Measurements from ENCODE around the gene TLE2. TPM values are rescaled to one million over a fixed set of nuclear protein-coding genes. Genes with fewer than 3 reads are reported as not detected.

Gene TLE2
- 10 to 100 TPM; 26.8 to 32.4 (median 27.5) TPM for polyA plus RNA-seq (ENCODE audit: insufficient read length in 3 of 3)

- DNase-seq (ENCODE audit: low read depth in 3 of 3, low spot score in 2 of 3): no peak
Measured at GRCh38 chr19:3029065-3029923, at the start of gene TLE2. Gene TLE2, minus strand, starts transcription at chr19:3029280. Its CDS starts 376 bp downstream, at chr19:3028904.

DNA sequence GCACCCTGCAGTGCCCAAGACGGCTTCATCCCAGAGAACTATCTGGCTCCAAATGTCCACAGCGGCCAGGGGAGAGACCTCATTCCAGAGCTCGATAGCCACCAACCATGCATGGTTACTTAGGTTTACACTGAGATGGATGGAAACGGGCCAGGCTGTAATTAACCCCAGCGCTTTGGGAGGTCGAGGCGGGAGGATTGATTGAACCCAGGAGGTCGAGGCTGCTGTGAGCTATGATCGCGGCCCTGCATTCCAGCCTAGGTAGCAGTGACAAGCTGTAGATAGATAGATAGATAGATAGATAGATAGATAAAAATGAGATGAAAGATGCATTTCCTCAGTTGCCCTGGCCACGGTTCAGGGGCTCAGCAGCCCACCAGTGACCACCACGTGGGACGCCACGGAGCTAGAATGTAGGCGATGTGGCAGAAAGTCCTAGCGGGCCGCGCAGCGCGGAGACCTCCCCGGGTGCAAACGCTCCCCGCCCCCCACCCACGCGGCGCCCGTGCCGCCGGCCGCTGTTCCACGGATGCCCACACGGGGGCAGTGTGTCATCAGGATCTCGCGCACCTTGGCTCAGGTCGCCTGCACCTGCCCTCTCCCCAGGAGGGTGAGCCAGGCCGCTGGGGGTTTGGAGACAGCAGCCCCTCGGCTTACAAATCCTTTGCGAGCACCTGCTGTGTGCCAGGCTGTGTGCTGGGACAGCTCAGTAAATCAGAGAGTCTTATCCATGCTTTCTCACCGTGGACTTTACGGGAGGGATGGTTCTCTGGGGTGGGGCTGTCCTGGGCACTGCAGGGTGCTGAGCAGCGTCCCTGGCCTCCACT is 46.7 kb upstream of the TLE2 start:
- DNase-seq (ENCODE audit: low read depth in 3 of 3, low spot score in 2 of 3): no peak

DNA sequence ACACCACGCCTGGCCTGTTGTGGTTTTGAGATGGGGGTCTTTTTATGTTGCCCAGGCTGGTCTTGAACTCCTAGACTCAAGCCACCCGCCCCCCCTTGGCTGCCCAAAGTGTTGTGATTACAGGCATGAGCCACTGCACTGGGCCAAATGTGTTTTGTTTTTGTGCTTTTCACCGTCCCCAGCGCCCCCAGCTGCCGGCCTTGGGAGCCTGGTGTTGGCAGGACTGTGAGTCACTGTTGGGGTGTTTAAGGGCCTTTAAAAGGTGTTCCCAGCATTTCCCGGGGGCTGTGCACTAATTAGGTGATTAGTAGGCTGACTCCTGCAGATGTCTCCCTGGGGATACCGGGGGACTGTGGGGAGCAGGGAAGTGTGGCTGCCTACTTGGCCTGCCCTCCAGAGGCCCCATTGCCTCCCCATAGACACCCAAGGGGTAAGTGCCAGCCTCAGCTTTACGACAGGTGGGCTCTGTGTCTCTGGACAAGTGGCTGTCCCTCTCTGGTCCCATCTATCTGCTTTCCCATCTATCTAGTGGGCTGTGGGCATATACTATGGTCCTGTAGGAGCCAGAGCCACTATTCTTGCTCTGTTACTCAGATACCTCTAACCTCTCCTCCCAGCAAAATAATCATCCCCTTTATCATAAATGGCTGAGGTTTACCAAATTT is 45.0 kb upstream of the TLE2 start:
- no peak for DNase-seq (ENCODE audit: low read depth in 3 of 3, low spot score in 2 of 3)

- peak; percentile 78 to 86 (median 83) for DNase-seq (ENCODE audit: low read depth in 3 of 3, low spot score in 2 of 3)
Measured at GRCh38 chr19:3073159-3073563, 44.1 kb upstream of the TLE2 start.

- DNase-seq (ENCODE audit: low read depth in 3 of 3, low spot score in 2 of 3): no peak
Measured at GRCh38 chr19:3071768-3072167, 42.7 kb upstream of the TLE2 start.

DNA sequence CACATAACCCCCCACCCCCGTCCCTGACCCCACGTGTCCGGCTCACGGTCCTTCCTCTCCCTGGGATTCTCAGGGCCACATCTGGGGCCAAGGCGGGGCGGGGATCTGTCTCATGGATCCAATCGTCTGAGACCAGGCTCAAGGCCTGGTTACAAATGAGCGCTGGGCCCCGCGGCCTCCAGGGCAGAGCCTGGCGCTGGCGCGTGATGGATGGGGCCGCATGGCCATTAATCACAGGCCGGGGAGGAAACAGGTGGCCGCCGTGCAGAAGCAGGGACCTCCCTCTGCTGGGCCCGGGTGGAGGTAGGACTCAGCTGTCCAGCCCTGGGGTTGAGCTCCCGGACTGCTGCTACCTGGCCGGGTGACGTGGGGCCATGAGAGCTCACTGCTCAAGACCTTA is 39.0 kb upstream of the TLE2 start:
- peak in 1 of 3 donors; percentile 71 for DNase-seq (ENCODE audit: low read depth in 3 of 3, low spot score in 2 of 3)

DNA sequence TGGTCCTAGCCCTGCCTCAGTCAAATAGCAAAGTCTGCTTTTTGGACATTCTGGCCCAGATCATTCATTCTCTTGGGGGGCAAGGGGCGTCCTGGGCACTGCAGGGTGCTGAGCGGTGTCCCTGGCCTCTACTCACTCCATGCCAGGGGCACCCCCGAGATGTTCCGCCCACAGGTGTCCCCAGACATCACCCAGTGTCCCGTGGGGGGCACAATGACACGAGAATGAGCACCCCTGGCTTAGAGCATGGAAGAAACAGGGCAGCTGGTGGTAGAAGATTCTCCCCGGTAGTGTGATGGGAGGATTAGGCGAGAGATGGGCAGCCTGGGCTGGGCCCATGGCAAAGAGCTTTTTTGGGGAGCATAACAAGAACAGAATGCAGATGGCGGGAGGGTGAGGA is 38.5 kb upstream of the TLE2 start:
- DNase-seq (ENCODE audit: low read depth in 3 of 3, low spot score in 2 of 3): no peak

- DNase-seq (ENCODE audit: low read depth in 3 of 3, low spot score in 2 of 3): no peak
Measured at GRCh38 chr19:3066482-3067049, 37.5 kb upstream of the TLE2 start.

- no peak for DNase-seq (ENCODE audit: low read depth in 3 of 3, low spot score in 2 of 3)
Measured at GRCh38 chr19:3065675-3066357, 36.7 kb upstream of the TLE2 start.

GRCh38 chr19:3064011-3064330 is 34.9 kb upstream of the TLE2 start:
- DNase-seq (ENCODE audit: low read depth in 3 of 3, low spot score in 2 of 3): no peak

GRCh38 chr19:3062165-3063105 is 33.4 kb upstream of the TLE2 start, which contains the start of gene TLE5:
Gene TLE5, minus strand, starts transcription at chr19:3062495. Its CDS starts 295 bp downstream, at chr19:3062200.
- DNase-seq (ENCODE audit: low read depth in 3 of 3, low spot score in 2 of 3): no peak

DNA sequence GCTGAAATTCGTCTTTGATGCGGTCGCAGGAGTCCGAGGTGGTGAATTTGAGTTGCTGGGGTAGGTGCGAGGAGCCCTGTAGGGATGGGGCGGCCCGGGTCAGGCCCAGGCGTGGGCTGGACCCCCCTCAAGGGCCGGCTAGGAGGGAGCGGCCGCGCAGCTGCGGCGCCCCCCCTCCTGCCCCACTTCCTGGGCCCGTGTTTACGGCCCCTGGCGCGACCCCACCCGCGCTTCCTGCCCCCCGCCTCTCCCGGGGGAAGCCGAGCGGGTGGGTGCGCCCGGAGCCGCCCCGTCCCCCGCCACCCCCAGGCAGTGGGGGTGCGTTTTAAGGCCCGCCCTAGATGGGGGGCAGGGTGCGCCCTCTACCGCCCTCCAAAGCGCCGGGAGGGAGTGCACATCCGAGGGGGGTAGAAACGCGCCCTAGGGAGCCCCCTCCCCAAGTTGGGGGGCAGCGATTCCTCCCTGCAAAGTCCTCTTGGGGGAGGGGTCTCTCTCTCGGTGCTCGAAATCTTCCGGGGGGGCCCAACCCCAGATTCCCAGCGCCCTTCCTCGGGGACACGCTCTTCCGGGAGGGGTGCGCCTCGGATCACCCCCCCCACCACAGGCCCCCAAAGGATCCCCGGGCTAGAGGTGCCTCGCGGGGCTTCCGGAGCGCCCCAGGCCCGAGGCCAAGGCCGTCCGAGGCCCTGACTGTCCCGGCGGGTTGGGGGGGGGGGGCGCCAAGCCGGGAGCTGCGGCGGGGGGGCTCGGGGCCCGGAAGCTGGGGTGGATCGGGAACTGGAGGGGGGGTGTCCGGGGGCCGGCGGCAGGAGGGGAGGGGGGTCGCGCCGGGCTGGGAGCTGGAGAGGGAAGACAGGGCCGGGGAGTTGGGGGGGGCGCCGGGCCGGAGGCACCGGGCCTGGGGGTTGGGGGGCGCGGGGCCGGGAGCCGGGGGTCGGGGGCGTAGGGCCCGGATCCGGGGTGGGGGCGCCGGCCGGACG is 32.4 kb upstream of the TLE2 start:
- no peak for DNase-seq (ENCODE audit: low read depth in 3 of 3, low spot score in 2 of 3)

GRCh38 chr19:3060857-3061181 is 31.7 kb upstream of the TLE2 start:
- DNase-seq (ENCODE audit: low read depth in 3 of 3, low spot score in 2 of 3): no peak

GRCh38 chr19:3059653-3060052 is 30.6 kb upstream of the TLE2 start:
- no peak for DNase-seq (ENCODE audit: low read depth in 3 of 3, low spot score in 2 of 3)

GRCh38 chr19:3058821-3059314 is 29.8 kb upstream of the TLE2 start:
- DNase-seq (ENCODE audit: low read depth in 3 of 3, low spot score in 2 of 3): no peak

DNA sequence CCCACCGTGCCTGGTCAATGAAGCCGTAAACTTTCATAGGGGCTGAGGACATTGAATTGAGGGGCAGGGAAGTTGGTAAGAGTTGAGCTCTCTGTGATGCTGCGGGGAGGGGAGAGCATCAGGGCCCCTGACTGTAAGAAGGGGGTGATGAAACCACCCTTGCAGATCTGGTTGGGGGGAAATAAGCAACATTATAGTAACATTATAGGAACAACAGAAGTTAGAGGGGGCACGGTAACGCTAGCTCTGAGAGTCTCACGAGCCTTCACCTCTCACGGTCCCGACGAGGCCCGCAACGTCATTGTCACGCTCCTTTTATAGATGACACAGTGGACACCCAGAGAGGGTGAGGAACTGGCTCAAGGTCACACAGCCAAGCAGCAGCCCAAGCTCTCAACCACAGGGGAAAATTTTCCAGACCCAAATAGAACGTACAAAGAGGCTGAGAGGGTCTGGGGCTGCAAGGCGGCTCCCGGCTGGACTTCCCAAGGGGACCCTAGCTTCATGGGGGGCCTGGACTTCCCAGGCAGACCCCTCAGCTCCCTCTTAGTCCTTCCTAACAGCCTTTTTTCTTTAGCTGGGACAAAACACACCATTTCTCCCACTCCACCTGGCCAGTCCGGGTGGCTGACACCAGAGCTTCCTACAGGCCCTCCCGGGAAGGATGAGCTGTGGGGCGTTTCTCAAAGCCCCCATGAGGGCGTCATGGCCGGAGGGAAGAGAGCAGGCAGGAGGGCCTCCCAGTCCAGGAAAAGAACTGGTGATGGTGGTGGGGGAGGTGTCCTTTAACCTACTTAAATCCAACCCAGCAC is 29.1 kb upstream of the TLE2 start:
- no peak for DNase-seq (ENCODE audit: low read depth in 3 of 3, low spot score in 2 of 3)

- DNase-seq (ENCODE audit: low read depth in 3 of 3, low spot score in 2 of 3): no peak
Measured at GRCh38 chr19:3057275-3057714, 28.2 kb upstream of the TLE2 start.

Data from right renal cortex interstitium (tissue), 3 donors.